HG03469 (cell line): Measurements from ENCODE around the gene FAM81A.
A peak's percentile ranks its signal among the peaks of the same experiment; 100 is the strongest.
"Not testable (repeated sequence)": the region's sequence is repeated elsewhere in the genome, so short reads cannot be mapped to it uniquely, and the experiment has no call there.

Experiments used
- ATAC-seq: cut with Tn5 transposase; IDR thresholded peaks from one replicate; pipeline ENCODE4 v1.9.1; 2021; ENCODE audit warnings: mild to moderate bottlenecking, moderate library complexity, moderate number of reproducible peaks; ENCODE audit not compliant: unreplicated experiment

Gene FAM81A

GRCh38 chr15:59484399-59484798 is 46.4 kb downstream of the FAM81A start:
- no peak for ATAC-seq

- ATAC-seq = no peak
Observed at GRCh38 chr15:59485036-59485435, 47.0 kb downstream of the FAM81A start.

- ATAC-seq = not testable (repeated sequence)
Observed at GRCh38 chr15:59489485-59489884, 51.5 kb downstream of the FAM81A start.

- ATAC-seq = no peak
Observed at GRCh38 chr15:59491062-59491461, 53.1 kb downstream of the FAM81A start.

- ATAC-seq = no peak
Observed at GRCh38 chr15:59492389-59493377, 54.7 kb downstream of the FAM81A start.

- ATAC-seq = no peak
Observed at GRCh38 chr15:59501597-59501996, 63.6 kb downstream of the FAM81A start.

- no peak for ATAC-seq
Observed at GRCh38 chr15:59515190-59515589, 77.2 kb downstream of the FAM81A start.

- peak; percentile 34 for ATAC-seq
Observed at GRCh38 chr15:59516655-59517461, 78.9 kb downstream of the FAM81A start.

- ATAC-seq = no peak
Observed at GRCh38 chr15:59519329-59519728, 81.3 kb downstream of the FAM81A start.

- no peak for ATAC-seq
Observed at GRCh38 chr15:59521443-59521842, 83.5 kb downstream of the FAM81A start.

- no peak for ATAC-seq
Observed at GRCh38 chr15:59522988-59523461, 85.0 kb downstream of the FAM81A start.

- no peak for ATAC-seq
Observed at GRCh38 chr15:59523702-59524101, 85.7 kb downstream of the FAM81A start.

GRCh38 chr15:59524331-59524731 is 86.3 kb downstream of the FAM81A start:
- no peak for ATAC-seq

- not testable (repeated sequence) for ATAC-seq
Observed at GRCh38 chr15:59526466-59526865, 88.5 kb downstream of the FAM81A start.

- no peak for ATAC-seq
Observed at GRCh38 chr15:59528429-59528828, 90.4 kb downstream of the FAM81A start.

GRCh38 chr15:59528961-59529402 is 91.0 kb downstream of the FAM81A start:
- ATAC-seq = no peak

GRCh38 chr15:59531066-59531675 is 93.2 kb downstream of the FAM81A start:
- ATAC-seq = no peak

- no peak for ATAC-seq
Observed at GRCh38 chr15:59532770-59533379, 94.9 kb downstream of the FAM81A start.

GRCh38 chr15:59536553-59536952 is 98.6 kb downstream of the FAM81A start:
- no peak for ATAC-seq

- no peak for ATAC-seq
Observed at GRCh38 chr15:59537403-59537802, 99.4 kb downstream of the FAM81A start.

GRCh38 chr15:59538494-59538893 is 100.5 kb downstream of the FAM81A start:
- ATAC-seq = no peak
